ENCODE data around the gene SYNRG. TPM values are rescaled to one million over a fixed set of nuclear protein-coding genes. Genes with fewer than 3 reads are reported as not detected.
A peak's percentile ranks its signal among the peaks of the same experiment; 100 is the strongest.

SYNRG gene
- total and polyA plus RNA-seq, 5 experiments from 2014 or later: 71.8 to 149 (median 91.8) TPM

DNA sequence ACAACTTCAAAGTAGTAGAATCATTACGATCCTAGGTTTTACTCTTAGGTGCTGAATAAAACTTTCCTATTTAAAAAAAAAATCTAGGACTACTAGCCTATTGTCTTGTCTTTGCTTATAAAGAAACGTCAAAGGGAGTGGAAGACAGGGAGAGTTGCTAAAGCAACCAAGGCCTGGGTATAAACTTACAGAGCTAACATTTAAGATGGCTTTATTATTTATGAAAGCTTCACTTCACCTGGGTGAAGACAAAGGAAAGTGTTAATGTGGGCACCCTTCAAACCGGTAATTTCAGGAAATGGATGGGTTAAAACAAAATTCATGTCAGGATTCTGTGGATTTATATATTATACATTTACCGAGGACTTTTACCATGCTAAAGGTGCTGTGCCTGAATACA, 117.1 kb downstream of the SYNRG start:
- ATAC-seq (no peak), DNase-seq (no peak)
- Mint-ChIP-seq H3K27ac (no peak overlapping the region), H3K27me3 (no peaks in the 10 kb centered on the region), H3K36me3 (no peaks in the 10 kb centered on the region), H3K4me3 (no peak overlapping the region), H3K9me3 (no peaks in the 10 kb centered on the region), H3K4me1 (peaks cover 13 to 41% (median 29%) of the 10 kb centered on the region in 4 donors)
- POLR2A ChIA-PET: no interaction called here

DNA sequence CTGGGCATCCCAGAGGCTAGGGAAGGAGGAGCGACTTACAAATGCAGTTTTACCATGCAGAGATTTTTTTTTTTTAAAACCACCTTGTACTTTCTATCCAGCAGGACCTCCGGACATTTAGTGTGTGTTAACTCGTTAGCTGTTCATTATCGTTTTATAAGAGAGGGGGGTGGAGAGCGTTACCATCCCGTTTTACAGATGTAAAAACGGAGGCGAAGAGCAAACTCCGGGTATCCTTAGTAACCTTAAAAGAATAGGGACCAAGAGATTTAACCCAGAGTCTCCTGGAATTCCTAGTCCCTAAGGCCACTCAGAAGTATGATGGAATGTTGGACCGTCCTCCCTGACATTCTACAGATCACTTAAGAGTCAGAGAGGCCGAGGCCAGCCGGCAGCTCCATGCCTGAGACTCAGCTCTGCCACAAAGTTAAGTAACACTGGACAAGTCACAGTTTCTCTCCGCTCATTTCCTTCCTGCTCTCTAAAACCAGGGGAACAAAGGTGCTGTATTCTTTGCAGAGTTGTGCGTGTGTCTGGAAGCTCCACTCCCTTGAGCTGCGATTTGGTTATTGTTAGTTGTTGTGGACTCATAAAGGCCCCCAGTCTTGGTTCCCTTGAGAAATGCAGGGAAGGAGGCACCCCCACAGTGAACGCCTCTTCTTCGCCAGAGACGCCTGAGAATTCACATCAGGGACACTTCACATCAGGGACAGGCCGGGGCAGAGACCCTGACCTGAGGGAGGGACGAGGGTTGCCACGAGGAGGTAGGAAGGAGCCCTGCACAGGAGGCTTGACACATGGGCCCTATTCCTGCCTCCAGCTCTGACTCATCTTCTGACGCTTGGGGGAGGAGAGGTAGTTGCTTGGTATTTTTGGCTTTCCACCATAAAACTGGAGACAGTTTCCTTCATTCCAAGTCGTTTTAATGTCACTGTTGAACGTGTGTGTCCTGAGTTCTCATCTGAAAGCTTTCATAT, 118.3 kb downstream of the SYNRG start:
- H3K36me3 Mint-ChIP-seq: no peaks in the 10 kb centered on the region
- DNase-seq (no peak), ATAC-seq (no peak)
- peak overlapping the region; percentile 87 to 98 (median 96) for H3K4me3 Mint-ChIP-seq
- no peaks in the 10 kb centered on the region for H3K9me3 Mint-ChIP-seq
- POLR2A ChIA-PET: interaction anchor here (0.5 kb wide), 2 partner anchors 13 to 18 kb away, joined by 4 to 6 read pairs; no protein-coding TSS in a partner anchor
- peaks cover 13 to 41% (median 29%) of the 10 kb centered on the region in 4 donors for H3K4me1 Mint-ChIP-seq
- H3K27me3 Mint-ChIP-seq: no peaks in the 10 kb centered on the region
- peak overlapping the region; percentile 26 to 97 (median 94) for H3K27ac Mint-ChIP-seq

DNA sequence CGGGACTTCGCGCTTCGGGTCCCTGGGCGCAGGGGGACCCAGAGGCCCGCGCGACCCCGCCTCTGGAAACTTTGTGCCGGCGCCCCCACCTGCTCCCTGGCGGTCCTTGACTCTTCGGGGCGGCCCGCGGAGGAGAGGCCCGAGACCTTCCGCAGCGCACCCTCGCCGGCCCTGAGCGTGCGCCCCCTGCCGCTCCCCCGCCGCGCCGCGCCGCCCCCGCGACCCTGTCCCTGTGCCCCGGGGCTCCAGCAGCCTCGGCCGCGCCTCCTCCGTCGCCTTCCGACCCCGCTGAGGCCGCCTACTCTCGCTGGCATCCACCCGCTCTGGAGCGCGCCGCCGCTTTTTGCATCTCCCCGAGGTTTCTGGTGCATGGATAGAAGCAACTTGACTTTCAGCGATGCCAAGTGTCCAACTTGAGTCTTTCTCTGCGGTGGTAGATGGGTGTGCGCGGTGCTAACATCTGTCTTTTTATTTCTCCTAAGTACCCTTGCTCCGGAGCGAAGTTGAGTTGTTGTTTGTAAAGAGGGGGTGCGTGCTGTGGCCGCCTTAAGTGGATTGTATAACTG, 119.1 kb downstream of the SYNRG start:
- H3K36me3 Mint-ChIP-seq: no peaks in the 10 kb centered on the region
- POLR2A ChIA-PET: interaction anchor here (0.6 to 1.7 kb wide), 4 partner anchors 13 to 945 kb away, joined by 3 to 7 read pairs (median 4); partner anchors contain the start of genes GGNBP2 and SYNRG
- H3K27ac Mint-ChIP-seq: peak overlapping the region; percentile 26 to 97 (median 94)
- DNase-seq: peak; percentile 63 to 85 (median 78)
- peaks cover 13 to 41% (median 29%) of the 10 kb centered on the region in 4 donors for H3K4me1 Mint-ChIP-seq
- peak; percentile 71 to 78 for ATAC-seq
- no peaks in the 10 kb centered on the region for H3K9me3 Mint-ChIP-seq
- no peaks in the 10 kb centered on the region for H3K27me3 Mint-ChIP-seq
- H3K4me3 Mint-ChIP-seq: peak overlapping the region; percentile 87 to 98 (median 96)

DNA sequence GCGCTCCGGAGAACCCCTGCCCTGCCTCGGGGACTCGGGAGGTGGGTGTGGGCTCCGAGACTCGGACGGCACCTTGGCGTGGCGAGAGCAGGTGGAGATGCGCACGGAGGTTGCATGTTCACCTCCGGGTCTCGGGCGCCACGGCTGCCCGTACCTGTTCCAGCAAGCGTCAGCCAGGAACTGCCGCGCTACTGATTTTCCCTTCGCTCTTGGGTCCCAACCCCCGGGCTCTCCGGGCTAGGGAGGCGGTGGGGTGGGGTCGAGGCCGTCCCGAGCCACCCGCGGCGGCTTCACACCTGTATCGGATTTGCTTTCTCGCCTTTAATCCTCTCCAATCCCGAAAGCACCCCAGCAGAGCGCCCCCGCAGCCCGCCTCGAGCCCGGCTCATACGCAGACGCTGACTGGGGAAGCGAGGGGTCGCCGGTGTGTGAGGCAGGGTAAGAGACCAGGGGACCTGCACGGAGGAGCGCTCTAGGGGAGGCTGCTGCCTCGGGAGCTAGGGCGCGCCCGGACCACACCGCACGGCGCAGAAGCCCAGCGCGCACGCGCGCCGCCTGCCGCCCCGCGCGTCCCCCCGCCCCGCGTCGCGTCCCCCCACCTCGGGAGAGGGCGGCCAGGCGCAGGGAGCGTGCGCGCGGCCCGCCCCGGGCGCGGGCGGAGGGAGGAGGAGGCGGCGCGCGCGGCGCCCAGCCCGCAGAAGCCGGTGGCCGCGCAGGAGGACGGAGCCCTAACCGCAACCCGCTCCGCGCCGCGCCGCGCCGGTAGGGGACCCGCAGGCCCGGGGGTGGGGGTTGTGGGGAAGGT, 119.8 kb downstream of the SYNRG start, which contains the start of gene DUSP14:
TSS of gene DUSP14 (plus strand) at position 695 of the 805 bp plus-strand sequence. CDS start 22,382 bp downstream, outside the sequence.
- Mint-ChIP-seq H3K36me3 (no peaks in the 10 kb centered on the region), H3K4me1 (peaks cover 12 to 41% (median 29%) of the 10 kb centered on the region in 4 donors), H3K9me3 (no peaks in the 10 kb centered on the region), H3K27me3 (no peaks in the 10 kb centered on the region), H3K27ac (peak within 1 kb of the TSS; percentile 80 to 97 (median 94)), H3K4me3 (peak within 1 kb of the TSS; percentile 87 to 98 (median 96))
- DNase-seq (peak; percentile 75 to 90 (median 86)), ATAC-seq (peak; percentile 77 to 82)
- POLR2A ChIA-PET: interaction anchor here (0.6 to 1.7 kb wide), 4 partner anchors 12 to 944 kb away, joined by 3 to 7 read pairs (median 4); partner anchors contain the start of genes GGNBP2 and SYNRG

DNA sequence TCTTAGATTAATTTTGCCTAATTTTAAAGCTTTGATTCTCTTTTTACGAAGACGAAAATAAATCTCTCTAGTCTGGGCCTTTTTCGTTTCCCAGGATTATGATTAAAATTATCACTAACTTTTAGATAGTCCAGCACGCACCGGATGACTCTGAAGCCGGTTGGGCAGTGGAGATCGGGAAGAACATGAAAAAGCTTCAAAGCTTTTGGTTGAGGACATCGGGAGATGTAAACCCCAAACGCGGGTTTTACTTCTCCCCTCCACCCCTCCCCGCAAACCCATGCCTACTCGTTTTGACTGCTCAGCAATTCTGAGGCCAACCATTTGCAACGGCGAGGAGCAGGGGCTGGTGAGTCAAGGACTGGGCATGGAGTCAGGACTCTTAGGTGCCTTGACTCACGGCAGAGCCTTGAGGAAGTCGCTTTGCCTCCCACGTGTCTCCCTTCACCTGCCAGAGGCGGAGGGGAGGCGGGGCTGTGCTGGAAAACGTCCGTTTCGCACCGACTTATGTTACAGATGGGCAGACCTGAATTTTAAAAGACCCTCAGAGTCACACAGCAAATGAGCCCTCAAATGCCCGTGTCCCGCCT, 120.5 kb downstream of the SYNRG start:
- peak overlapping the region; percentile 87 to 97 (median 92) for H3K4me3 Mint-ChIP-seq
- H3K9me3 Mint-ChIP-seq: no peaks in the 10 kb centered on the region
- POLR2A ChIA-PET: interaction anchor here (1.0 to 1.7 kb wide), 4 partner anchors 9 to 943 kb away, joined by 3 to 8 read pairs (median 6); partner anchors contain the start of gene GGNBP2
- H3K27ac Mint-ChIP-seq: peak overlapping the region; percentile 78 to 97 (median 93)
- peak; percentile 7 to 31 for ATAC-seq
- no peaks in the 10 kb centered on the region for H3K27me3 Mint-ChIP-seq
- peak in 8 of 10 donors; percentile 25 to 69 (median 42) for DNase-seq
- H3K36me3 Mint-ChIP-seq: no peaks in the 10 kb centered on the region
- H3K4me1 Mint-ChIP-seq: peaks cover 9 to 41% (median 29%) of the 10 kb centered on the region in 4 donors

DNA sequence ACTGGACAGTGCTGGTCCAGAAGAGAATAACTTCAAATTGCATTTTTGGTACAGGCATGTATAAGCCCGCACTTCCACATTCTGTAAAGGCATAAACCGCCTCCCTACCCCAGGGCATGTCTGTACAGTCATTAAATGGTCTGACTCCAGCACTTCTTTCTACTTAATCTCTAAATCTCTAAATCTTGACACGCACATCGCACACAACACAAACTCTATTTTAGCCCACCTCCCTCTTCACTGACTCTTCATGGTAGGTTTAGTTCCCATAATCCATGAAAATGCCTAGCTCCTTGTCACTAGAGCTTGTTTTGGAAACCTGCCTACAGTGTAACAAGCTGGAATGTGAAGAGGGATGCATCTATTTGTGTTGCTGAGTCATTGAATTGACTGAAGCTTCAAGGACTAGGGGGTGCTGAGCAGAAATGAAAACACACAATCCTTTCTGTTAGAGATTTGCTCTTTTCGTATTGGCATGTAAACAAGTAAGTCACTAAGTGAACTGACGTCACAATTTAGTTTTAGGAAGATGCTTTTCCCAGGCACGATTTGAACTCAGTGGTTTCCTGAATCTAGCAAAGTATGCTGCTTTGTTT, 121.1 kb downstream of the SYNRG start:
- ATAC-seq (no peak), DNase-seq (peak in 4 of 10 donors; percentile 8 to 24 (median 12))
- Mint-ChIP-seq H3K4me1 (peaks cover 9 to 41% (median 29%) of the 10 kb centered on the region in 4 donors), H3K27me3 (no peaks in the 10 kb centered on the region), H3K4me3 (peak overlapping the region; percentile 87 to 97 (median 92)), H3K9me3 (no peaks in the 10 kb centered on the region), H3K27ac (peak overlapping the region; percentile 78 to 97 (median 93)), H3K36me3 (no peaks in the 10 kb centered on the region)
- POLR2A ChIA-PET: interaction anchor here (1.0 to 1.7 kb wide), 2 partner anchors 10 to 11 kb away, joined by 7 to 8 read pairs; no protein-coding TSS in a partner anchor

DNA sequence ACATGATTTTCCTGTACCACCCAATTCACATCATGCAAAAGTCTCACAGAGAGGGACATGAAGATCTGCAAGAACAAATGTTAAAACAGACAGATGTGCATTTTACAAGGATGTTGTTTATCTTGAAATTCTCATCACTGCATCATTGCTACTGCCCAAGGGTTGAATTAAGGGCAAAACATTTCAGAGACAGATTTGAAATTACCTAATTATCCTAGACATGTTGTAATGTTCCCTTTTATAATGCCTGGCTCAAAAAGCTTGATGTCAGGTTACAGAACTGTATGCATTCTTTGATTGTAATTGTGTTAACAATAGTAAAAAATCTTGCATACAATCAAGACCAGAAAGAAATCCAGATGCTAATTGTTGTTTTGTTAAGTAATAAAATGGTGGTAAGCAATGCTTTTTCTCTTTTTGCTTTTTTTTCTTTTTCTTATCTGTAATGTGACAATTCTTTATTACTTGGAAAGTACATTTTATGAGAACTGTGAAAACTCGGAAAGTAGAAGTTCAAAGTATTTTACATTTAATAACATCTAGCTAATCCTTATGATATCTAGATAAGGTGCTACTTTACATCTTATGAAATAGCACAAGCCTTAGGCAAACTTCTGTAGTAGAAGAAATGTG, 123.2 kb downstream of the SYNRG start:
- no peak for ATAC-seq
- Mint-ChIP-seq H3K9me3 (no peaks in the 10 kb centered on the region), H3K27me3 (no peaks in the 10 kb centered on the region), H3K27ac (no peak overlapping the region), H3K36me3 (no peaks in the 10 kb centered on the region), H3K4me1 (peaks cover 9 to 25% (median 19%) of the 10 kb centered on the region in 4 donors), H3K4me3 (no peak overlapping the region)
- no peak for DNase-seq
- POLR2A ChIA-PET: interaction anchor here (0.7 kb wide), 1 partner anchor 862 kb away, joined by 3 read pairs; no protein-coding TSS in a partner anchor

DNA sequence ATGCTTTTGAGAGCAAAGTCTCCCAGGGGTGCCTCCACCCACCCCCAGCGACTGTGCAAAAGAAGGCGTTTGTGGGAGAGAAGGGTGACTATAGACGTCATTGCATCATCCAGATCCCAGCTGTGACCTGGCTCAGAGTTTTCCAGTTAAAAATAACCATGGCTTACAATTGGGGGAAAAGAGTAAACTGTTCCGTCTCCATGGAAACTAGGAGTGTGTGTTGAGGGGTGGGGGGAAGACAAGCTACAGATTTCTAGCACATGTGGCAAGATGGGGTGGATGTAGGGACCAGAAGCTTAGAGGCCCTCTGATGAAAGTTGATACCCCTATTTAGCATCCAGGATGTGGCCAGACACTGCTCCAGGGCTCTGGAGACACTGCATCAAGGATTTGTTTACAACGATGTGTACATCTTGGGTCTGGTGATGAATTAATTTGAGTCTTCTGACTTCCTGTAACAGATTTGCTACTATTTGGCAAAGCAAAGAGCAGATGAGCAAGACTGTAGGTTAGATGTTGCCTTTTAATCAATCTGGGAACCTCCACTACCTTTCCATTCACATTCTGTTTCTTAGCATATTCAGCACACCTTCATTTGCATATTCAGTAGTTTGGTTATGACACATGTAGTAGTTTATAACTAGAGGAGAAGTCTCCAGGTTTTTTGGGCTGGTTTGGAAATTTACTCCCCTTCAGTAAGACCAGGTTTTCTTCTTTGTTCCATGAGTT, 125.7 kb downstream of the SYNRG start:
- no peak for ATAC-seq
- no peaks in the 10 kb centered on the region for H3K27me3 Mint-ChIP-seq
- POLR2A ChIA-PET: no interaction called here
- no peak for DNase-seq
- no peak overlapping the region for H3K4me3 Mint-ChIP-seq
- H3K27ac Mint-ChIP-seq: no peak overlapping the region
- peaks cover 0 to 16% (median 2%) of the 10 kb centered on the region in 3 donors for H3K36me3 Mint-ChIP-seq
- H3K4me1 Mint-ChIP-seq: peaks cover 2 to 8% (median 6%) of the 10 kb centered on the region in 4 donors
- H3K9me3 Mint-ChIP-seq: no peaks in the 10 kb centered on the region

DNA sequence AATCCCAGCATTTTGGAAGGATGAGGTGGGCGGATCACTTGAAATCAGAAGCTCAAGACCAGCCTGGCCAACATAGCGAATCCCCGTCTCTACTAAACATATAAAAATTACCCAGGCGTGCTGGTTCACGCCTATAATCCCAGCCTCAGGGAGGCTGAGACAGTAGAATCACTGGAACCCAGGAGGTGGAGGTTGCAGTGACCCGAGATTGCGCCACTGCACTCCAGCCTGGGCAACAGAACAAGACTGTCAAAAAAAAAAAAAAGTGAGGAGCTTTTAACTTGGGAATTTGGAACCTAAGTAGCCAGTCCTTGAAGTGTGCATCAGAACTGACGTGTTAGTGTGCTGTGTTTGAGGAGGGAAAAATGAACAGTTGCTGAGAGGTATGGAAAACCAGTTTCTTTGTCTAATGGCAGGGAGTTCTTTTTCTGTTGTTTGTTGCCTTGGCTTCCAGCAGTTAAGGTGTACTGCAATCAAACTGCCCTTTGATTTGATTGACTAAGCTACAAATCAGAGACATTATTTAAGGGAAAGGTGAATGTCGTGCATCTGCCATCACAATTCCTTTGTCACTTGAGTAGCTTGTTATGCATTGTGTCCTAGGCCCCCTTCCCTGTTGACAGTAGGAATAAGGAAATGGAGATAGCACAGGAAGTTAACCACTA, 128.1 kb downstream of the SYNRG start:
- H3K27me3 Mint-ChIP-seq: no peaks in the 10 kb centered on the region
- H3K36me3 Mint-ChIP-seq: peaks cover 0 to 38% (median 2%) of the 10 kb centered on the region in 3 donors
- no peak for ATAC-seq
- POLR2A ChIA-PET: no interaction called here
- H3K4me1 Mint-ChIP-seq: peaks cover 0 to 2% (median 0%) of the 10 kb centered on the region in 4 donors
- H3K9me3 Mint-ChIP-seq: no peaks in the 10 kb centered on the region
- H3K4me3 Mint-ChIP-seq: no peak overlapping the region
- H3K27ac Mint-ChIP-seq: no peak overlapping the region
- DNase-seq: no peak

DNA sequence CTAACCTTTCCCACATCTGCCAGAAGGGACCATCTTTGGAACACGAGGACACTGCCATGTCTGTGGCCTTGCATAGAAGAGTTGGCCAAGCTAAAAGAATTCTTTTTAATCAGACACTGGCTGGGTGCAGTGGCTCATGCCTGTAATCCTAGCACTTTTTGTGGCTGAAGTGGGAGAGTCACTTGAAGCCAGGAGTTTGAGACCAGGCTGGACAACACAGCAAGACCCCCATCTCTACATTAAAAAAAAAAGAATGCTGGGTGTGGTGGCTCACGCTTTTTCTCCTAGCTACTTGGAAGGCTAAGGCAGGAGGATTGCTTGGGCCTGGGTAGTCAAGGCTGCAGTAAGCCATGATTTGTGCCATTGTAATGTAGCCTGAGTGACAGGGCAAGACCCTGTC, 128.8 kb downstream of the SYNRG start:
- H3K27ac Mint-ChIP-seq: no peak overlapping the region
- no peaks in the 10 kb centered on the region for H3K9me3 Mint-ChIP-seq

More for the DNA sequence above, 128.8 kb downstream of the SYNRG start:
- Mint-ChIP-seq H3K4me3 (no peak overlapping the region), H3K36me3 (peaks cover 0 to 45% (median 2%) of the 10 kb centered on the region in 3 donors), H3K4me1 (peaks cover 0 to 2% (median 0%) of the 10 kb centered on the region in 4 donors), H3K27me3 (no peaks in the 10 kb centered on the region)
- no peak for DNase-seq
- ATAC-seq: no peak
- POLR2A ChIA-PET: interaction anchor here (0.7 kb wide), 1 partner anchor 128 kb away, joined by 5 read pairs; no protein-coding TSS in a partner anchor
